GM18508 (cell line): ENCODE results near the gene LGI2.

Experiments used
- ATAC-seq: cut with Tn5 transposase; IDR thresholded peaks from one replicate; pipeline ENCODE4 v1.9.1; 2021; ENCODE audit warnings: moderate number of reproducible peaks; ENCODE audit not compliant: insufficient read depth, unreplicated experiment

LGI2 gene

DNA sequence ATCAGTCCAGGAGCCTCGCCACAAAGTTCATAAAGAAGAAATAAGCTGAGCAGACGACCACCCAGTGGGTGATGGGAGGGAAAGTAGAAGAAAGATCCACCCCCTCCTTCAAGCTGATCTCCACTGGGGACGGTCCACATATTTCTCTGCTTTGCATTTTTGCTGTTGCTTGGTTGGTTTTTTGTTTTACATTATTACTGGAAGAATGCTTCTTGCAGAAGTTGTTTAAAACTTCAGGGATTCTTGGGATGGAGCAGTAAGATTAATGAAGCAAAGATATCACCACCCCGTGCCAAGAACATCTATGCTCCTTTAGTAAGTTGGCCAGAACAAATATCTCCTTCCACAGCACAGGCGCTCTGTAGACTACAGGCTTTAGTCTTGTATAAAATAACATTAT is 30.1 kb downstream of the LGI2 start:
- no peak for ATAC-seq

- ATAC-seq = no peak
Observed at GRCh38 chr4:24999392-25000089, 31.2 kb downstream of the LGI2 start.

- no peak for ATAC-seq
Observed at GRCh38 chr4:24995346-24995919, 35.3 kb downstream of the LGI2 start.

DNA sequence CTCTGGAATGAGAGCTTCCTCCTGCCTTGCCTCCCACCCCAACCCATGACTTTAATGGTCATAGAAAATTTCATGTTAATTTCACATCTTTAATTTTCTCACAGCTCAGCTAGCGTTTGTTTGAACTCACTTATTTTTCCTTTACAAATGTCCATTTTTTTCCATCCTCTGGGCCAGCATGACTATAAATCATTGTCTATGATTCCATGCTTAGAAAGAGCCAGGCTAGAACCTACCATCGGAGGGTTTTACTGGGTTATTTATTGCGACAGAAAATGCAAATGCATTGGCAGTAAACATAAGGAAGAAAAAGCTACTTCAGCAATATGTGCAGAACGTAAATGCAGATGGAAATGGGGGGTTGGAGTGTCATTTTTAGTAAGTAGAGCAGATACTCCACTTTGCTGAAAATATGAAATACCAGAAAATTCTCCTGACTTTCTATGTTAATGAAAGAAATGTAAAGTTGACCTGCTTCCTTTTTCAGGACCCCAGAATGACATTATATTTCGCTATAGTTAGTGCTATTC is 37.1 kb downstream of the LGI2 start:
- no peak for ATAC-seq

GRCh38 chr4:24992968-24993367 is 37.8 kb downstream of the LGI2 start:
- ATAC-seq = no peak

DNA sequence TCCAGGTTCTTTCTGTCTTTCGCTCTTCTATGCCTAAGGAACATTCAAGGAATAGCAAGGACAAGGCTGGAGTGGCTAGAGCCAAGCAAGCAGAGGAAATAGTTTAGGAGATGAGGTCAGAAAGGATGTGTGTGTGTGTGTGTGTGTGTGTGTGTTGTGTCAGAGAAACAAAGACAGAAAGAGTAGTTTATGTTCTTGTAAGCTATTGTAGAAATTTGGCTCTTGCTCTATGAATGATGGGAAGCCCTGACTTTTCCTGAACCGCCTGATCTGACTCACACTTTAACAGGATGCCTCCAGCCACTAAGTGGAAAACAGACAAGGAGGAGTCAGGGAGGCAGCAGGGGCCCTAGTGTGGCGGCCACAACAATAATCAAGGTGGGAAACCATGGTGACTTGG is 39.7 kb downstream of the LGI2 start:
- no peak for ATAC-seq

GRCh38 chr4:24989327-24989726 is 41.4 kb downstream of the LGI2 start:
- ATAC-seq = no peak

DNA sequence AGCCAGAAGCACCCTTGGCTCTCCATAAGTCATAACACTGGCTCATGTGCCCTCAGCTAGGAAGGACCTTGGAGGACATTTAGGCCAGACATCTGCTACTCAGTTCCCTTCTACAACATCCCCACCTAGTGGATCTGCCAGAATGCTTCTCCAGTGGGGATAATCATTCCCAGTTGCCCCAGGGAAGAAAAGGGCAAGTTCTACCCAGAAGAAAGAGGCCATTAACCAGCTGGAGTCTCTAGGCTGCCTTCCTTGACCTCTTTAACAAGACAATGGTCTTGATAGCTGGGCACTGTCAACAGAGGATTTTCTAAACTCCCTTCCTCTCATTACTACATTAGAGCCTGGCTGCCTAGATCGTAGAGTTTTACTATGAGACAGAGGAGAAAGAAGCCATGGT is 42.0 kb downstream of the LGI2 start:
- no peak for ATAC-seq

GRCh38 chr4:24984602-24985532 is 45.9 kb downstream of the LGI2 start:
- no peak for ATAC-seq

DNA sequence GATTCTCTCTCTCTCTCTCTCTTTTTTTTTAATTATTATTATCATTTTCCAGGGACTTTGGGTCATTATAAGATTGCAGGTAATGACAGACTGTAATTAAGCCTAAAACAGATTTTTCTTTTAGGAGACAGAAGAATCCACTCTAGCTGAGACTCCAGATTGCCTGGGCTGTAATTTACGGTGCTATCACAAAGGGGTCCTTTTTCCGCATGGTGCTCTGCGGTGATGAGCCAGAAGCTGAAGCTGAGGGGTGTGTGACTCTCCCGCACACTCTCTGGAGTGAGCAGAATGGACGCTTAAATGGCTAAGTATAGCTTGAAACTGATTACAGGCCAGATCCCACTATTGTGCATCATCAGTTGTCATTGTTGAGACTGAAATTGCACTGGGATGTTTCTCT is 50.0 kb downstream of the LGI2 start:
- ATAC-seq = no peak

- no peak for ATAC-seq
Observed at GRCh38 chr4:24980064-24980690, 50.6 kb downstream of the LGI2 start.

GRCh38 chr4:24979554-24979953 is 51.2 kb downstream of the LGI2 start:
- no peak for ATAC-seq

GRCh38 chr4:24978291-24979075 is 52.3 kb downstream of the LGI2 start:
- no peak for ATAC-seq

DNA sequence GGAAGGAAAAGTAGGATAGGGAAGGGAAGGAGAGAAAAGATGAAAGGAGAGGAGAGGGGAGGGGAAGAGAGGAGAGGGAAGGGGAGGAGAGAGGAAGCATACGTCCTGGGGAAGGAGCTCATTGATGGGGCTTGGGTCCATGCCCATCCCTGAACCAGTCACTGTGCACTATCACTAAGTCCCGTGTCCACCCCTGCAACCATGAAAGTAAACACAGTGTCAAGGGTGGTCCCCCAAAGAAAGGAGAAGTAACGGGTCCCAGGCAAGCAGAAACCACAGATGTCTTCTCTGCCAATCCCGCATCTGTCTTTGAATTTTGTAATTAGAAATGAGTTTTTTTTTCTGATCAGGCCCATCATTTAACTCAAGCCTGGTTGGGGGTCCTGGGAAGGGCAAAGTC is 55.2 kb downstream of the LGI2 start:
- ATAC-seq = no peak

GRCh38 chr4:24973747-24974601 is 56.8 kb downstream of the LGI2 start:
- no peak for ATAC-seq

- ATAC-seq = no peak
Observed at GRCh38 chr4:24973404-24973746, 57.4 kb downstream of the LGI2 start.

- ATAC-seq = no peak
Observed at GRCh38 chr4:24971192-24971591, 59.6 kb downstream of the LGI2 start.

DNA sequence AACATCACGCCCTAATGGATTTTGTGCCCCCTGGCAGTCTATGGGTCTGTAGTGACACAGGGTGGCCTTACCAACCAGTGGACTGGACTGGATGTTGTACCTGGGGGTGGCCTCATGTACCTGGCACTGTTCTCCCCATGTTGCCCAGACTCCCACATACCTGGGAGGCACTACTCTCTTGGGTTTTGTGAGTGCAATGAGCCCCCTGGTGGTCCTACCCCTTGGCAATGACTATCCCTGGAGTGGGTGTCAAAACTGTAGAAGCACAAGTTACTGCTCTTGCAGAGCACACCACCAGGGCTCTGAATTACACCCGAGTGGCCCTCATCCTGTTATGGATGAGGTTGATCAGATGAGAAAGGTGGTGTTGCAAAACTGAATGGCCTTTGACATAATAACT is 60.1 kb downstream of the LGI2 start:
- no peak for ATAC-seq

- no peak for ATAC-seq
Observed at GRCh38 chr4:24970191-24970590, 60.6 kb downstream of the LGI2 start.
